Measurements from ENCODE around the gene KIF16B.
"Not testable (repeated sequence)": the region's sequence is repeated elsewhere in the genome, so short reads cannot be mapped to it uniquely, and the experiment has no call there.

Gene KIF16B

DNA sequence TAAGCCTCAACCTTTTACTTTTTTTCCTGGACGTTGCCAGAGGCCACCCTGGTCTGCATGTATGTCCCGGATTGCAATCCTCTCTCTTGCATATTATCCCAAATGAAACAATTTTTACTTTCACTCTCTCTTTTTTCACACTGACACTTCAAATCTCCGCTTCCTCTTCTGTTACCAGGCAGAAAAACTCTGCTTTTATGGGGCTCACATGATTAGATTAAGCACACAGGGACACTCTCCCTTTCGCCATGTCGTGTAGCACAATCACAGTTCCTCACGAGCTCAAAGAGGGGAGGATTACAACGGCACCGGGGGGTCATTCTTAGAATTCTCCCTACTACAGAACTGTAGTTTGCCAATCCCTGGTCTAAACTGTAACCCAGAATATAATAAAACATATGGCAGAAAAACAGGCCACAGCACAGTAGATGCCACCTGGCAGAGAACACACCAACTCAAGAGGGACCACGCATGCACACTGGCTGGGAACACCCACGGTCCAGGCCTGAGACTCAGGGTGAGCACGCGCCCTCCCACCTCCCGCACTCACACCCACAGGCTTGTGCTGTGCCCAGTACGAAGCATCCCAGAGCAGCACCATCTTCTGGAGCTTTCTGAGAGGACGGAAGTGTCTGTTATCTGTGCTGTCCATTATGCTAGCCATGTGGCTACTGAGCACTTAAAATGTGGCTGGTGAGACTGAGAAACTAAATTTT is 288.7 kb downstream of the KIF16B start:
- no peak for DNase-seq

- DNase-seq = no peak
Observed at GRCh38 chr20:16283978-16284377, 289.3 kb downstream of the KIF16B start.

- DNase-seq = no peak
Observed at GRCh38 chr20:16283307-16283706, 289.9 kb downstream of the KIF16B start.

- DNase-seq = no peak
Observed at GRCh38 chr20:16280219-16280618, 293.0 kb downstream of the KIF16B start.

DNA sequence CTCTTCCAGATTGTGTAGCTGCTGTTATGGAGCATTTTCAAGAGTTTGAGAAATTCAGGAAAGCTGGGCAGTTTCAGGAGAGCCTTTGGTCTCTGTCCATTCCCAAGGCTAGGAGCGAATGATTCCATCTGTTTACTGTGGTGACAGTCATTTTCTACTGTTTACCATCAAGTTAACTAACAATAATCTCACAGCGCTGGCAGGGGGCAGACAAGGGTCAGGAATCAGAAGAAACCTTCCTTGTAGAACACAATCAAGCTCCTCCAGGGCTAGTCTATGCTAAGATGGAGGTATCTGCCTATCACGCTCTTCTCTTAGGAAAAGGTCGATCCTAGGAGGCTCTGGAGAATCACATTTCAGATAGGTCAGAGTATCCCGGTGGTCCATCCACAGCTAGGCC is 293.9 kb downstream of the KIF16B start:
- no peak for DNase-seq

DNA sequence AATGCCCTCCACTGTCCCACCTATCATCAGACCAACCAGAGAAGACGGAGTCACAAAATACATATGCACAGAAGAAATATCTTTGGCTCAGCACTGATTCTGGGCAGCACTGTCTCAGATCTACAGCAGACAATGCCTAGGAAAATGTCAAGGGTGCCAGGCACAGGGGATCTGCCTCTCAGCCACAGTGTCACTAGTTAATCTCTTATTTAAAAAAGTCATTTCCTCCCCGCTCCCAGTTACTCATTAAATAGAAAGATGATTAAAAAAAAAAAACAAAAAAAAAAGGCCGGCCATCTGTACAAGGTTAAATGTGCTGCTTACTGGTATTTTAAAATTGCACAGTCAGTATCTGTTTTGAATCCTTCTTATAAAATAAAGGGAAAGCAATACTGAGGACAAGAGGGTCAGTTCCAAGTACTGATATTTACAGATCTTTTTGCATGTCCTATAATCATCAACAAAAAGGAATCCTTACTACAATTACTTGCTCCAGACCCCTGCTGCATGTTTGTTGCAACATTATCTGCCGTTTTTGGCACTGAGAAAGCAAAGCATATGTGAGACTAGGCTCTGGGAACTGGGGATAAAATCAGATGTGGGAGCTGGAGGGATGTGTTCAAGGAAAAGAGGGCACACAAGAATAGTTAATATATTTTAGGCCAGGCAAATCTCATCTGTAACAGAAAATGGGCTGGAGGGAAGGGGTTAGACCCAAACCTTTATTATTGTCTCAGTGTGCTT is 299.3 kb downstream of the KIF16B start:
- DNase-seq = no peak

DNA sequence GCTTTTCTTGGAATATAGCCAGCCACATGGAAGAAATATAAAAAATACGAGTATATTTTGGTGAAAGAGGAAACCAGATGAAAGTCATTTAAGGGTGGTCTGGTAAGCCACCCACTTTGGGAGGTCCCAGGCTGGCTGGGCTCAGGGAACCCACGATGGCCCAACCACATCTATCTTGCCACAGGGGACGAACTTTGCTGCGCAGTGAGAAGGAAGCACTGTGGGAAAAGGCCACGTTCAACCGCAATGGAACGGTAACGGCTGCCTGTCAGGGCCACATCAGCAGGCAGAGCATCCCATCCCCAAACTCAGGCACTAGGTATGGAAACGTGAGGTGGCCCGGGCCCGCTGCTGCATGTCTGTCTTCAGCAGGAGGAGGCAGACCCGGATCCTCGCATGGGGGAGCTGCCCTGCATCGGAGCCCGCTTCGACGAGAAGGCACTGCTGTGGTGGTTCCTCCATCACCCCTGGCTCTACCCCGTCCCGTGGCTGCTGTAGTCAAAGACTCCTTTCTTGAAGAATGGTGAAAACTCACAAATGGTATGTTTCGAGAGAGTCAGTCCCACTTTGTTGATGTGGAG is 300.4 kb downstream of the KIF16B start:
- DNase-seq = no peak

- no peak for DNase-seq
Observed at GRCh38 chr20:16271450-16271849, 301.8 kb downstream of the KIF16B start.

- no peak for DNase-seq
Observed at GRCh38 chr20:16270989-16271388, 302.3 kb downstream of the KIF16B start.

- DNase-seq = no peak
Observed at GRCh38 chr20:16270314-16270931, 302.8 kb downstream of the KIF16B start.

- no peak for DNase-seq
Observed at GRCh38 chr20:16267526-16267925, 305.7 kb downstream of the KIF16B start.

DNA sequence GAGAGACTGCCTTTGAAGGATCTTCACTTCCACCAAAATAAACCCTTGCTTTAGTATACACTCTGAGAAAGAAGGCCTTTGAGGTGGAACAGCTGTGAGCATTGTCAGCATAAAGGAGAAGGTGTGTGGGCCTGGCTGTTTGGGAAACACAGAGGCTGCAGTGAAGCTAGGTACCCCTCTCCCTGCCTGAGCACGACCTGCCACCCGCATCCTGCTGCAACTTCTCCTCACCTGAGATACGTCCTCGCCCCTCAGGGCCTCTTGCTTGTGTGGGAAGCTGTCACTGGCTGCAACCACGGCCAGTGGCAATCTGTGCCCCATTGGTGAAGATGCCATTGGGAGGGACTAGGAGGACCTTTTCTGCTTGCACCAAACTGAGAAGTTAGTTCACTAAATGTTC is 307.9 kb downstream of the KIF16B start:
- DNase-seq = no peak

DNA sequence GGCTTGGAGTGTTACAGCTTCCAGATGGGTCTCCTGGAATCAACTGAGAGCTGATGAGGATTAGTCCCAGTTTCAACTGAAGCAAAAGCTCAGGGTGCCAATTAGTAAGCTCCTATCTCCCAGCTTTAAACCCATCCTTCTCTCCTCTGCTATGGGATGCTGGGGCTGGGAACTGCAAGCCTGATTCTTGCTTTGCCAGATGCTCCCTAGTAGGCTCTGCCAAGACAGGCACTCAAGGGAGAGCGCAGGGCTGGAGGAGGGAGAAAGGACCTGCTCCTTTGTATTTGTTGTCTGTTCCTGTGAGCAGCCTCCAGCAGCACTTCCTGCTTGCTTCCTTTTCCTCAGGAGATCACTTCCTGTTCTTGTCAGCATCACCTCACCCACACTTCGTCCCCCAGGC is 309.7 kb downstream of the KIF16B start:
- DNase-seq = no peak

- no peak for DNase-seq
Observed at GRCh38 chr20:16262594-16262993, 310.7 kb downstream of the KIF16B start.

DNA sequence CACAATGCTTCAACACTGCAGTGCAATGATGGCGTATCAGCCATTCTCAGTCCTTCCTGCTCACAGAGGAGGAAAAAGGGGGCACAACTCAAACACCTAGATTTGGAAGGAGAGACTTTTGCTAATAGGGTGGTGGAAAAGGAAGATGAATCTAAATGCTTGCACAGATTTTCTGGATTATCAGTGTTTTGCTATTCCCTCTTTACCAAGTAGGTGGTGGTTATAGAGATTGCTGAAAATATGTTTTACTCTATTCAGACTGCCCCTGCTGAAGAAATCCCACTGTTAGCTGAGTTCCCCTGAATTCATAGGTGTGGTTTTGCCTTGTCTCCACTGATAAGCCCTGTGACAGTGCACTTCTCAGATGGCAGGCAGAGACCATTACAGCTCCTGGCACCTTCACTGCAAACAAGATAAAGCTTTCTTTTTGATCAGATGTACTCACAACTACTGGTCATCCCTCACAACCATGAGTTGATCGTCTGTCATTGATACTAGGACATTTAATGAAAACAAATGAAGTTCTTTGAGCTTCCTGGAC is 311.4 kb downstream of the KIF16B start:
- DNase-seq = no peak

GRCh38 chr20:16260911-16261310 is 312.3 kb downstream of the KIF16B start:
- peak; percentile 77 for DNase-seq

GRCh38 chr20:16260133-16260532 is 313.1 kb downstream of the KIF16B start:
- DNase-seq = not testable (repeated sequence)

DNA sequence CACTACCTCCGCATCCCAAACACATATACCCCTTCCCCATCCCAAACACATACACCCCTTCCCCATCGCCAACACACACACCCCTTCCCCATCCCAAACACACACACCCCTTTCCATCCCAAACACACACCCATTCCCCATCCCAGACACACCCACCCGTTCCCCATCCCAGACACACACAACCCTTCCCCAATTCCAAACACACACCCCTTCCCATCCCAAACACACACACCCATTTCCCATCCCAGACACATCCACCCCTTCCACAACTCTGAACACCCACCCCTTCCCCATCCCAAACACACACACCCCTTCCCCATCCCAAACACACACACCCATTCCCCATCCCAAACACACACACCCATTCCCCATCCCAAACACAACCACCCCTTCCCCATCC is 314.5 kb downstream of the KIF16B start:
- DNase-seq = no peak

- DNase-seq = no peak
Observed at GRCh38 chr20:16257813-16258430, 315.3 kb downstream of the KIF16B start.

GRCh38 chr20:16257021-16257420 is 316.2 kb downstream of the KIF16B start:
- no peak for DNase-seq

DNA sequence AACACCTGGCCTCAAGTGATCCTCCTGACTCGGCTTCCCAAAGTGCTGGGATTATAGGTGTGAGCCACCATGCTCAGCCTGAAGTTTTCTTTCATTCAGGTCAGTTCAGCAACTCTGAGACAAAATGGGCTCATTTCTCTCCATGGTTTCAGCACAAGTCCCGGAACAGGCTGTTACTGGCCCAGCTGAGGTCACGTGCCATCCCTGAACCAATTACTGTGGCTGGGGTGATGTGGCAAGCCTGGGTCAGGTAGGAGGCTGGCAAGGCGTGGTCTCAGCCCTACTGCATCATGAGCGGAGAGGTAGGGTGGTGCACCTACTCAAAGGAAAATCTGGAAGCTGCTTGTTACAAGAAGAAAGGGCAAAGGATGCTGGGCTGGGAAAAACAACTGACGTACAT is 326.4 kb downstream of the KIF16B start:
- DNase-seq = no peak

DNA sequence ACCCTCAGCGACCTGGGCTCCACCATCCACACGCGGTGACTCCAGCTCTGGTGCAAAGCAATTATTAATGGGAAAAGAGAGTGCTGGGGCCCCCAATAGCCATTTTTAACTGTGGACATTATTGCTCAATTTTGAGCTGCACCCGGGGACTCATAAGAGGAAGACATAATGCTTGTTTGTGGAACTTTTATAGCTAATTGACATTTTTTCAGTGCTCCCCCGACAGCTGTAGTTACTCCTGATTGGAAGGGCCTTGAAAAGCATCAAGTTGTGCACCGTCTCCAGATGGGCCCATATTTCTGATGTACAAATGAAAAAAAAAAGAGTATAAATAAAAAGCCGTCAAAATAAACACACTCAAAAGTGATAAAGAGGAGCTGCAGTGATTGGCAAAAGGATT is 327.0 kb downstream of the KIF16B start:
- DNase-seq = no peak

DNA sequence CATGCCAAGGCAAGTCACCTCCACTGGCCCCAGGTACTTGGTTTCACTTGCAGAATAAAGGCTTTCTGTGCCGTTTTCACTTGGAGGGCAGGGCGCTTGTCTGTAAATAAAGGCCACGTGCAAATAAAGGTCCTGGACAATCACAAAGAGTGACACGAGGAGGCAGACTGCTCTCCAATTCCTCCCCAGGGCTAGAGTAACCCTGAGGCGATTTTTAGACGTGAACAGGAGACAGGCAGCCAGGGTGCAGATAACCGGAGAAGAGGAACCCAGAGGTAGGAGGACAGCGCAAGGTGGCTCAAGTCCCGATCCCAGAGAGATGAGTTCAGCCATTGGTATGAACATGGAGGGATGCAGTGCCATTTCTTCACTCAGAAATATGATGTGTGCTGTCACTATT is 327.4 kb downstream of the KIF16B start:
- DNase-seq = no peak

All from fibroblast of skin of right biceps (primary cell).